Activated T-cell treated with anti-CD3 and anti-CD28 coated beads, Interleukin-2, amount 50 U/mL, for 48 hours (primary cell): ENCODE measurements around the gene LCE1F.

Experiments used
- DNase-seq, 2 experiments: peaks; one replicate each; pipeline ENCODE4 v3.0.0-alpha.2; 2020

LCE1F gene, protein sequence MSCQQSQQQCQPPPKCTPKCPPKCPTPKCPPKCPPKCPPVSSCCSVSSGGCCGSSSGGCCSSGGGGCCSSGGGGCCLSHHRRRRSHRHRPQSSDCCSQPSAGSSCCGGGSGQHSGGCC

DNA sequence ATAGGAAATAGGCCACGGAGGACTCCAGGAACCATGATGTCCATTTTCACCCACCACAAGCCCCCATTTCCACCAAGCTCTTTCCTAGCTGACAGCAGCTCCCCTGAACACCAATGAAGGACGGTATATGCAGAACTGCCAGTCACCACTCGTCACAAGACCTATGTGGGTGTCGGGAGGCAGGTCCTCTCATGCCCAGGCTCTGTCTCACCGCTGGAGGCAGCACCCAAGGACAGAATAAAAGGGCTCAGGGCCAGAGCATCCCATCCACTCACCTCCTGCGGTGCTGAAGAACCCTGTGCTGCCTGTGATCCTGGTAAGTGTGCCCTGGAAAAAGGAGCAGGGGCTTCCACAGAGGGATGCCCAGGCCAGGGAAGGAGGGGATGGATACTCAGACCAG is at the start of gene LCE1F:
Gene LCE1F (plus strand): TSS at position 266 of the 400 bp plus-strand sequence. CDS start 1,232 bp downstream, outside the sequence.
- DNase-seq = no peak

DNA sequence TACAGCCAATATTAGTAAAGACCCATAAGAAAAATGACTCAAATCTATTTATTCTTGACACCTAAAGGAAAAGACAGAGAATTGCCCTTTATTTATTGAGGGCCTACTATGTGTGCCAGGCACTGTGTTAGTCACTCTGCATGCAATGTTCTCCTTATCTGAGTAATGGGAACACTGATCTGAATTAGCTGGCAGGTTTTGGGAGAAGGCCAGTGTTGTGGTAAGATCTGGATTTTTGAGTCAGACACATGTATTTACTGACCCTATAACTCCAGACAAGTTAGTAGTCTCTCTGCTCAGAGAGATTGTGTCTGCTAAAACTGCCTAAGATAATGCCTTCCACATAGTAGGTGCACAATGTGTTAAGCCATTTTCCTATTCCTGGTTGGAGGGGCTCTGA is 49.7 kb upstream of the LCE1F start:
- no peak for DNase-seq

DNA sequence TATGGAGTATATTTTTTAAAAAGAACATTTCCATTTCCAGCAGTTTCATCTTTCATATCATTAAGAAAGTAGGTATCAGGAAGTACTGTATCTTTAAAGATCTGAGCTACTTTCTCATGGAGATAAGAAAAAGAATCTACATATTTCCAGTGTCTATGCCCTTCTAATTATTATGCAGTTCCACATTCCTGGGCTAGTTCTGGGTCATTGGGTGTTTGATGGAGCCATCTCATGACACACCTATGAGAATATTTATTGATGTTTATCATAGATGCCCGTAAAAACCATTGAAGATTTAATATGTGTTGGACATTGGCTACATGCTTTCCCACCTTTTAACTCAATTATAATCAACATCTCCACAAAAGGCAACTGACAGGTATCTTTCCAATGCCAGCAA is 46.0 kb upstream of the LCE1F start:
- DNase-seq = no peak

DNA sequence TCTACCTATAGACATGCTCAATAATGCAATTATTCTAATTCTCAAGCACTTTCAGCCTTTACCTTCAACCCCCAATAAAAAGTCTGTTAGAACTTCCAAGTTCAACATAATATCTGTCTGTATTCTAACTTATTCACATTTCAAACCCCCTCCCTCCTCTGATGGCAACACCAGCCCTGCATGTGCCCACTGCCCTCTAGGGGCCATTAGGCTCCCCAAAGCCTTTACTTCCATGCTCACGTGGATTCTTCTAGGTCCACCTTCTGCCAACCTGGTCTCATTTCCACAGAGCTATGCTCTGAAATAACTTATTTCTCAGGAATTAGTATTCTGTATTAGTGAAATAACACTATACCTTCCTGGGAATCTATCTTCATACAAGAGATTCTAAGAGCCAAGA is 39.3 kb upstream of the LCE1F start:
- DNase-seq = no peak

DNA sequence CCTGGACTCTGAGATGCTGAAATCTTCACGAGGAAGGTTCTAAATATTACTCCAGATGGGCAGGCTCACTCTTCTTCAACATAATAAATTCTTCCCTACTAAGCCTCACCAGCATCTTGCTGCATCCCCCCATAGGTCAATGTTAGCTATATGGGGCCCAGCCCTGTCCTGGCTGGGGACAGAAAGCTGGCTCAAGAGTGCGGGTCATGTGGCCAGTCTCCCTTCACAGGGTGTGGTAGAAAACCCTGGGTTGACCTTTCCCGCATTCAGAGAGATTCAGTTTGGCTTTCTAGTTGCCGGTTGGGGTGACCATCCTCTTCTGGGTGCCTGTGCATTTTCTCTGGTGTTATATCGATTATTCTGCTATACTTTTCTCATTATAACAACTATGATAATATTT is 36.9 kb upstream of the LCE1F start:
- no peak for DNase-seq

DNA sequence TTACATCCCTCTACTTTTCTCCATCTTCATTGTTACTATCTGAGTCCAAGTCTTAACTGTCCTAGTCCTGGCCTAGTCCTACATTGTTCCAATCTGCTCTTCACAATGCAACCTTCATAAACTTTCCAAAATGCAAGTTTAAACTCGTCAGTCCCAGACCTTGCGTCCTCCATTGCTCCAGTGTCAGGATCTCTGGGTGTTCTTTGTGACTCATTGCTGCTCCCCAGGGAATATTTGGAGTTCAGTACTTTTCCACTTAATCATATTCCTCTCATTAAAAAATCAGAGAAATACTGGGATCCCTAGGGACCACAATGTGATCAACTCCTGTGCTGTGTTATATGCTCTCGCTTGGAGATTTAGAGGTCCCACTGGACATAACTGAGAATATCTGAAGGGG is 35.1 kb upstream of the LCE1F start:
- no peak for DNase-seq

DNA sequence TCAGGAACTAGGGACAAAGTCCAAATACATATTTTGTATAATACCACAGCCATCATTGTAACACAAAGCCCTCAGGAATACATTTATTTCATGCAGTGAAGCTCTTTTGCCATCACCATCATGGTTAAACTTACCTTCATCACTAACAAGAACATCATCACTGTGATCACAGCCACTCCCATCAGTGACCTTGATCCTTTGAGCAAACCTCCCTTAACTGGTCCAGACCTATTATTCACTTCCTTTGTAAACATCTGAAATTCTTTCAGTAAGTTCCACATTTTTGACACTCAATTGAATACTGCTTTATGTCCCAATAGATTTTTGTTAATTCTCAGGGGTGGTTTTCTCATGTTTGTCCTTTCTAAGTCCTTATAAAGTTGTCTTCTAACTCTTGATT is 33.3 kb upstream of the LCE1F start:
- no peak for DNase-seq

DNA sequence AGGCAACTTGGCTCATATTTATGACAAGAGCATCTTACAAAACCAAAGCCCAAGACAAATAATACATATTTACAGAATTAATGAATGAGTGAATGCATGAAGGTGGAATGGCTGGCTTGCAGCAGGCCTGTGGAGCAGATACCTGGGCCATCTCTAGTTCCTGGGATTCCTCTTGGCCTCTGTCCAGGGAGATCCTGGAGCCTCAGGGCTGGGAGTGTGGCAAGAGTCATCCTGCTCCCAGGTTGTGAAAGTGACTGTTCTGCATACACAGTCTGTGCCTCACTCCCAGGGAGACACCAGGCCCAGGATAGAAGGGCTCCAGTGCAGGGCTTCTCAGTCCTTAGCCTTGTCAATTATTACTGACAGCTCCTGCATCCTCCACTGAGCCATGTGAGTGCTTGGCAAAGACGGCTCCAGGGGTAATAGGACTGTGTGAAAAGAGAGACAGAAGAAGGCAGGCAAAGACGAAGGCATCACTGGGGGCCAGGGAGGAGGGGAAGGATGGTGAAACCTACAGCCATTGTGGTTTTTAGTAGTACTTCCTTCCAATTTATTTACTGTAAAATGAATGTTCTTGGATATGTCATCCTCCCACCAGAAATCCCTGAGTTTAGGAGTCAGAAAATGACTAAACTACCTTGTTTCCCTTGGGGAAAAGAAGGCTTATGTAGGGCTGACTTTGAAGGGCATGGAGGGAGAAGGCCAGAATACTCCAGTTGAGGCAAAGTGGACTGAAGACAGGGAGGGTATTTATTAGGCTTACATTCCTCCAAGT is 31.4 kb upstream of the LCE1F start:
- DNase-seq = no peak

DNA sequence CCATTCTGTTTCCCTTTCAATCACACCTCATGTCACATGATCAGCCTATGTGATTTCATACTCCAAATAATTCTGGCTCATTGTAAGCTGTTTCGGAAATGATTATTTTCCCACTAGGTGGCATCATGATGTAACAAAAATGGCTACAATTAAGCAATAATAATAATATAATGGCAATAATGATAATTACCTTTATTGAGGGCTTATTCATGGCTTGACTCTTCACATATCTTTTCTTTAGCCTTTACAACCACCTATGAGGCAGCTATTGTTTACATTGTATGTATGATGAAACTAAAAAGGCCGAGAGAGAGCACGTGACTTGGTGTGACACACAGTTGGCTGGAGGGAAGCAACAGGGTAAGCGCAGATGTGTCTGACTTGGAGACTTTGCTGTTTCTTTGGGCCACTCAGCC is 29.6 kb upstream of the LCE1F start:
- no peak for DNase-seq

DNA sequence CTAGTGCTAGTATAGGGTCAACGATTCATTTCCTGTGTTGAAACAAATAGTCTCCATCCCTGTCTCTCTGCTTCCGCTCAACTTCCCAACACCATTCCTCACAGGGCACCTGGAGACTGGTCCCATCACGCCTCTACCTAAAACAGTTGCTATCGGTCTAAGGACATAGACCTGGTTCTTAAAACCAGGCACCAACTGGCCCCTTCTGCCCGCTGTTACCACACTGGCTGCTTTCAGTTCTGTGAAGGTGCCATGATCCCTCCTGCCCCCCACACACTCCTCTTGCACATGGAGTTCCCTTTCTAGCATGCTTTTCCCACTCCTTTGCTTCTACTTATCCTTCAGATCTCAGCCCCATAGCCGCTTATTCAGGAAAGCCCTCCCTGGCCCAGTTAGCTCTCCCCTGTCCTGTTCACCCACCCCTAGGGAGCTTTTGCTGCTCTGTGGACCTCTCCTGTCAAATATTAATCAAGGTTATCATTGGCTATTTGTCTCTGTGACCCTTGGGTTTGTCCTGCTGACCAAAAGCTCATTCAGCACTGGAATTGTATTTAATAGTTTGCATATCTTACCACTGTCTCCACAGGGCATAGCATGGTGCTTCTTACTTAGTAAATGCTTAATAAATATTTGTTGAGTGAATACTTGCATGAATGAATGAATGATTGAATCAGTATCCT is 29.0 kb upstream of the LCE1F start:
- DNase-seq = no peak

DNA sequence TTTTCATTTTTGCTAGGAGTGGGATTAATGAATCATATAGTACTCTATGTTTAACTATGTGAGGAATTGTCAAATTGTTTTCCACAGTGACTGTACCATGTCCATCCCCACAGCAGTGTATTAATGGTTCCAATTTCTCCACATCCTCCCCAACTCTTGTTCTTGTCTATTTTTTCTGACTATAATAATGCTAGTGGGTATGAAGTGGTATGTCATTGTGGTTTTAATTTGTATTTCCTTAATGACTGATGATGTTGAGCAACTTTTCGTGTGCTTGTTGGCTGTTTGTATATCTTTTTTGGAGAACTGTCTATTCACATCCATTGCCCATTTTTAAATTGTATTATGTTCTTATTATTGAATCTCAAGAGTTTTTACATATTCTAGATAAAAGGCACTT is 27.1 kb upstream of the LCE1F start:
- no peak for DNase-seq

DNA sequence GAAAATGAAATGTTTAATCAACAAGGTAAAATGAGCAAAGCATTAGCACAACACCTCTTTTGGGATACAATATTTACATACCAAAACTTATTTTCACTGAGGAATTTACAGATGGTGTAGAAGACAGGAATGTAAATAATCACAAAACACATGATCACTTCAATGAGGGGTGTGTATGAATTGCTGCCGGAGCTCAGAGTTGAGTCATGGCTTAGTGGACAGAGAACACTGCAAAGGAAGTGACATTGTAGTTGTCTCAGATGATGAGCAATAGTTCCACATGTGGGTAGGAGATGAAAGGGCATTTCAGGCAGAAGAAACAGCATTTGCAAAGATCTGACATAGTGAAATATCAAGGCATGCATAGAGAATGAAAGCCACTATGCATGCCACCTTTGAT is 22.7 kb upstream of the LCE1F start:
- DNase-seq = no peak

DNA sequence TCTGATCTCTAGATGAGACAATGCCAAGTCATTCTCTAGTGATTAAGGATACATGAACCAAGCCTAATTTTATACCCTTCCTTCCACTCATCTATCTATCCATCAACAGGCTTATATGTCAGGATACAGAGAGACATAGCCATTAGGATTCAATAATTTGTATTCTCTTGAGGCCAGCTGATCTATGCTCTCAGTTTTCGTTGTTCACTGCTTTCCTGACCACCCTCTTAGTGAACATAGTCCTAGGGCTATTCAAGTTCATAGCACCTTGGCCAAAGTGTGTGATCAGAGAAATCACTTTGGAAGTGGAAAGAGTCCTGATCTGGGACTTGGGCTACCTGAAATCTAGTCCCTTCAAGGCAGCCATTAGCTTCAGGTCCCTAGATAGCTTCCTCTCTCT is 21.4 kb upstream of the LCE1F start:
- no peak for DNase-seq

DNA sequence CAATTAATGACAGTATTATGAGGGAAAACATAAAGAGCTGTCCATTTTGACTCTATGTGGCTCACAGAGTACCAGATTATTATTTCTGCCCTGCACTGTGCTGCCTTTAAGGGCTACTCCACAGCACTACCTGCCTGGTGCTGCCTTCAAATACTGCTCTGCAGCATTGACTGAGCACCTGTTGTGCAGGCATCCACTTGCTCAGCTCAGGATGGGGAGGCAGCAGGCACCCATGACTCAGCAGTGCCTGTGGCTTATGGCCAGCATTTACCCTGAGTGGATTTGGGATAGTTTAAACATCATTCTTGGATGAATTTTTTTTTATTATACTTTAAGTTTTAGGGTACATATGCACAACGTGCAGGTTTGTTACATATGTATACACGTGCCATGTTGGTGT is 18.1 kb upstream of the LCE1F start:
- DNase-seq = no peak

DNA sequence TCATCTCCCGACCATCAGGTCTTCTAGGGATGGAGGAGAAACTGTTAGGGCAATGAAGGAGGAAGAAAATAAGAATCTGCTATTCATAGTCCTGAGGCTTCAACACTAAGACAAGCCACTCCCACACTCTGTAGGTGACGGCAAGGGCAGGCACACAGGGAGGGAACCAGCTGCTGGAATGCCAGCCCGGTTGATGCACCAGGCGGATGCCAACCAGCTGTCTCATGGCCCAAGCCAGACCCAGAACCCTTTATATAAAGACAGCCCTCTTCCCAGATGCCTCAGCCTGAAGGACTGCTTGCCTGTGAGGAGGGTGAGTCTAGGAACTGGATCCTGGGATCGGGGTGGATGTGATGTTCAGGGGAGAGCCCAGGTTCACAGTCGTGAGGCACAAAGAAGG is 17.2 kb upstream of the LCE1F start, which contains the start of gene KPRP:
Gene KPRP (plus strand): TSS at position 279 of the 400 bp plus-strand sequence. CDS start 1,564 bp downstream, outside the sequence.
- DNase-seq = no peak

DNA sequence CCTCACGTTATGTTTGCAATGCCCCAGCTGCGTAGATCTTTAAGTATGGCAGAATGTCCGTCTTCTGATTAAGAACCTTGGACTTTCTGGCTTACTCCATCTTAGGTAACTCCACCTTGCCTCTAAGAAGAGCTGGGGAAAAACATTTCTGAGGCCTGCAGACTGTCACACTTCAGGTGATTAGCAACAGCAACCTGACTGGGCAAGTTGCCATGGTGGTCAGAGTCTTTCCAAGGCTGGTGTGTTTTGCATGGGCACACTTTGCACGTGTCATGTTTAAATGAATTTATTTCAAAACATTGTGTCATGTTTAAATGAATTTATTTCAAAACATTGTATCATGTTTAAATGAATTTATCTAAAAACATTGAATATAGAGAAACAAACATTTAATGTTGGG is 16.3 kb upstream of the LCE1F start:
- DNase-seq = no peak

DNA sequence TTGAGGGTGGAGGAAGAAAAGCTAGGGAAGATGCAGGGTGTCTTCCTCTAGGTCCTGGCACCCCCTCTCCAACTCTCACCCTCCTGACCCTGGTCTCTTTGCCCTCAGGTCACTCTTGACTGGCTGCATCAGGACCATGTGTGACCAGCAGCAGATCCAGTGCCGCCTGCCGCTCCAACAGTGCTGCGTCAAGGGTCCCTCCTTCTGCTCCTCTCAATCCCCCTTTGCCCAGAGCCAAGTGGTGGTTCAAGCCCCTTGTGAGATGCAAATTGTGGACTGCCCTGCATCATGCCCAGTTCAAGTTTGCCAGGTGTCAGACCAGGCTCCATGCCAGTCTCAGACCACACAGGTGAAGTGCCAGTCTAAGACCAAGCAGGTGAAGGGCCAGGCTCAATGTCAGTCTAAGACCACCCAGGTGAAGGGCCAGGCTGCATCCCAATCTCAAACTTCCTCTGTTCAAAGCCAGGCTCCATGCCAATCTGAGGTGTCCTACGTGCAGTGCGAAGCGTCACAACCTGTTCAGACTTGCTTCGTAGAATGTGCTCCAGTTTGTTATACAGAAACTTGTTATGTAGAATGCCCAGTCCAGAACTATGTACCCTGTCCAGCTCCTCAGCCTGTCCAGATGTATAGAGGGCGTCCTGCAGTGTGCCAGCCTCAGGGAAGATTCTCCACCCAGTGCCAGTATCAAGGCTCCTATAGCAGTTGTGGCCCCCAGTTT is 15.3 kb upstream of the LCE1F start:
- no peak for DNase-seq

DNA sequence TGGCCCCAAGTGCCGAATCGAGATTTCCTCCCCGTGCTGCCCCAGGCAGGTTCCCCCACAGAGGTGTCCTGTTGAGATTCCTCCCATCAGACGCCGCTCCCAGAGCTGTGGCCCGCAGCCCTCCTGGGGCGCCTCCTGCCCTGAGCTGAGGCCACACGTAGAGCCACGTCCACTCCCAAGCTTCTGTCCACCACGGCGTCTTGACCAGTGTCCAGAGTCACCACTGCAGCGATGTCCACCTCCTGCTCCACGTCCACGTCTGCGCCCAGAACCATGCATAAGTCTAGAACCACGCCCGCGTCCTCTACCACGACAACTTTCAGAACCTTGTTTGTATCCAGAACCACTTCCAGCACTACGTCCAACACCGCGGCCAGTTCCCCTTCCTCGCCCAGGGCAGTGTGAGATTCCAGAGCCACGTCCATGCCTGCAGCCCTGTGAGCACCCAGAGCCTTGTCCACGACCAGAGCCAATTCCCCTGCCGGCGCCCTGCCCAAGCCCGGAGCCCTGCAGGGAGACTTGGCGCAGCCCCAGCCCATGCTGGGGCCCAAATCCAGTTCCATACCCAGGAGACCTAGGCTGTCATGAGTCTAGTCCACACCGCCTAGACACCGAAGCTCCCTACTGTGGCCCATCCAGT is 14.3 kb upstream of the LCE1F start:
- DNase-seq = no peak

DNA sequence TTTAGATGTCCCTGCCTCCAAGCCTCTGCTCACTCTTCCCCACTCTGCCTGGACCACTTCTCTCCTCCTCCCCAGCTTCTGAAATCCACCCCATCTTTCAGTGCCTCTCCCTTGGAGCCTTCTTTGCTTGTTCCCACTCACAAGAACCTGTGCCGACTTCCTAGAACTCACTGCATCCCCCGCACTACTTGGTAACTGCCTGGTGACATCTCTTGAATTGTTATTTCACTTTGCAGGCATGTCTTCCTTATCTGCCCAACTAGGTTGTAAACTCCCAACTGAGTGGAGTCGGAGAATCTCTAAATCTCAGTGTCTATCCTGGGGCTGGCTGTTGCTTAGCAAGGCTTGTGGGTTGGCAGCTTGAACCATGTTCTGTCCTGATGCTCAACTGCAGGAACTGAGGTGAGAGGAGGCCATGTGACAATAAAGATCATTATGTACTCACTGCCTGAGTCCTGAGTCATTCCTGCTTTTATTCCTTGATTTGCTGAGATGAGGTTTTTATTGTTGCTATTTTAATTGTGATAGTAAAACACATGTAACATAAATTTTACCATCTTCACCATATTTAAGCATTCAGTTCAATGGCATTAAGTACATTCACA is 13.2 kb upstream of the LCE1F start:
- no peak for DNase-seq

DNA sequence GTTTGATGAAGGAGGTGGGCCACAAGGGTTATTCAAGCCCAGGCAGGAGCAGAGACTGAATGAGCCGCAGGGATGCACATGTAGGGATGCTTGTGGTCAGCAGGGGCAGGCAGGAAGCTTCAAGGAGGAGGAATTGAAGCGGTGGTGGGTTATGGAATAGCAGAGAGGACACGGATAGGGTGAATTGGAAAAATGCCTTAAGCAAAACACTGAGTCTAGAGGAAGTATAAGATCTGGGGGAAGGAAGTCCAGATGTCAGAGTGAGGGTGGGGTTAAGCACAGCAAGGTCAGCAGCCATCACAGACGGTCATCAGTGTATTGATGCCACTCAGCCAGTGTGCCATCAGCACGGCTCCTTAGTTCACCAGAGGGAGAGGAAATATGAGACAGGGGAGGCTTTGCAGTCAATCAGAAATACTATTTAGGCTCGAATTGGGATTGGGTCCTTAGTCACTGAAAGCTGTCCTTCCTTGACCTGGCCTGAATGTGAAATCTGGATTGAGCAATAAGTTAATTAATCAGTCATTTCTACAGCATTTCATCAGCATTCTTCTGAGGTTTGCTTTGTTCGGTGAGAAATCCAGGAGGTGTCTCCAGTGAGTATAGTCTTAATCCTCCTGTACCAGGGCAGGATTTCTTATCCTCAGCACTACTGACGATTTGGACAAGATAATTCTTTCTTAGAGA is 6.0 kb upstream of the LCE1F start:
- no peak for DNase-seq

DNA sequence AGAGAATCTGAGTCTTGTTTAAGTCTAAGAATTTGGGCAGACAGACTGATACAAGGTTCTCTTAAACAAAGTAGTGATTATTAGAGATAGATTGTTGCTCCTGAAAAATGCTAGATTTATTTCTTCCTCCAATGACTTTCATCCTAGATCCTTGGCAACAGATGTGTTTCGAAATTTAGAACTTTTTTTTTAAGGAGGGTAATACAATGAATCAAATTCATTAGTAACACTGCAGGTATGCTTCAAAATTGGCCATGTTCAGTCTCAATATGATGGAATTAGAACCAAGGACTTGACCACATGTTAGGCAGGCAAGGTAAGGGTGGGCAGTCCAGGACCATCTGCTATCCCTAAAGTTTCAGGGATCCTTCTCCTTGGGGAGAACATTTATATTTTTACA is 4.5 kb upstream of the LCE1F start:
- no peak for DNase-seq

DNA sequence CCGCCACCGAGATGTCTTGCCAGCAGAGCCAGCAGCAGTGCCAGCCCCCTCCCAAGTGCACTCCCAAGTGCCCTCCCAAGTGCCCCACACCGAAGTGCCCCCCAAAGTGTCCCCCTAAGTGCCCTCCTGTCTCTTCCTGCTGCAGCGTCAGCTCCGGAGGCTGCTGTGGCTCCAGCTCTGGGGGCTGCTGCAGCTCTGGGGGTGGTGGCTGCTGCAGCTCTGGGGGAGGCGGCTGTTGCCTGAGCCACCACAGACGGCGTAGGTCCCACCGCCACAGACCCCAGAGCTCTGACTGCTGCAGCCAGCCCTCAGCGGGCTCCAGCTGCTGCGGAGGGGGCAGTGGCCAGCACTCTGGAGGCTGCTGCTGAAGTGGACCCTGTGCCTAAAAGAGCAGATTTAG is 1.4 kb downstream of the LCE1F start:
- DNase-seq = no peak
